ENCODE data around the gene SLC22A4.

SLC22A4 gene

DNA sequence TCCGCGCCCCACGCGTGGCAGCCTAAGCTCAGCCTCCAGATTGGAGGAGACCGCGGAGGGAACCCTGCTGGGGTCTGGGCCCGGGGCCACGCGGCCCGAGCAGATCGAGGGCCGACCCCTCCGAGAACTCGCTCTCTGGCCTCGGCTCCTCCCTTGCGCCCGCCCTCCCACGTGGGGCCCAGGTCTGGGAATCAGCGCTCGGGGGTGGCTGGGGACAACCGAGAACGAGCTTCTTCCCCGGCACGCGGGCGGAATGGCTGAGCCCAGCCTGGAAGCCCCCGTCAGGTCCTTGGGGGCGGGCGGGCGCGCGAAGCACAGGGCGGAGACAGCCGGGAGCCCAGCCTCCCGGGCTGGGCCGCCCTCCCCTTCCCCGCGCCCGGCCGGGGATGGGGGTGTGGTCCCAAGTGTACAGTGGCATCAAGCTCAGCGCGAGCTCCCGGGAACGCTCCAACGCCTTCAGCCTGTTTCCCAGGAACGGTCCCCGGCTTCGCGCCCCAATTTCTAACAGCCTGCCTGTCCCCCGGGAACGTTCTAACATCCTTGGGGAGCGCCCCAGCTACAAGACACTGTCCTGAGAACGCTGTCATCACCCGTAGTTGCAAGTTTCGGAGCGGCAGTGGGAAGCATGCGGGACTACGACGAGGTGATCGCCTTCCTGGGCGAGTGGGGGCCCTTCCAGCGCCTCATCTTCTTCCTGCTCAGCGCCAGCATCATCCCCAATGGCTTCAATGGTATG is at the start of gene SLC22A4:
Gene SLC22A4 (plus strand): TSS at position 403 of the 736 bp plus-strand sequence. CDS start 223 bp downstream, at position 626.
- peak; percentile 84 for DNase-seq (ENCODE audit: low read depth, low spot score)

DNA sequence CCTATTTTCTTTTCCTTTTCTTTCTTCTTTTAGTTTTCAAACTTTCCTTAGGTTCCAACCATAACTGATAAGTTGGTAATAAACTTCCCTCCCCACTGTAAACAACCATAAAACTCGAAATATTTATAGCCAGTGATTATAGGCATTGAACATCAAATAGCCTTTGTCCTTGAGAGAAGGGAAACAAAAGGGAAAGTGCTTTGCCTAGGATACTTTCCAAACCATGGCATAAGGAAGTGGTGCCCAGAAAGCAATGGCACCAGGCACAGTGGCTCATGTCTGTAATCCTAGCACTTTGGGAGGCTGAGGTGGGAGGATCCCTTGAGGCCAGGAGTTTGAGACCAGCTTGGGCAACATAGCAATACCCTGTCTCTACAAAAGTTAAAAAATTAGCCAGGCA is 48.6 kb upstream of the SLC22A4 start:
- DNase-seq (ENCODE audit: low read depth, low spot score) = no peak

- no peak for DNase-seq (ENCODE audit: low read depth, low spot score)
These were observed 47.4 kb upstream of the SLC22A4 start for GRCh38 chr5:132246806-132247205.

DNA sequence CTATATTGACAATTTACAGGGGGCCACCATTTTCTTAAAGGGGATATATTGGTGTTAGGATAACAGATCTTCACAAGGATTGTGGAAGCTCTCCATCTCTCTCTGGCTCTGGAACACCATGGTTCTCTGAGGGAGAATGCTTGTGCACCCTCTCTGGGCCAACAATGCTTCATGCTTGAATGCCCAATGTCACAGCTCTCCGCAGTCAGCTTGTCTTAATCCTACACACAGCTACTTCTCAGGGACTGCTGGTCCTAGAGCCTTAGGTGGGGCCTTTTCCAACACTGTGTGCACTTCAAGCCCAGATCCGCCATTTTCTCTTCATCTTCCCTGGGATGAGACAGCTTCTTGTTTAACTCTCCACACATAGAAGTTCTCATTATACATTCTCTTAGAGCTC is 43.6 kb upstream of the SLC22A4 start:
- DNase-seq (ENCODE audit: low read depth, low spot score) = no peak

DNA sequence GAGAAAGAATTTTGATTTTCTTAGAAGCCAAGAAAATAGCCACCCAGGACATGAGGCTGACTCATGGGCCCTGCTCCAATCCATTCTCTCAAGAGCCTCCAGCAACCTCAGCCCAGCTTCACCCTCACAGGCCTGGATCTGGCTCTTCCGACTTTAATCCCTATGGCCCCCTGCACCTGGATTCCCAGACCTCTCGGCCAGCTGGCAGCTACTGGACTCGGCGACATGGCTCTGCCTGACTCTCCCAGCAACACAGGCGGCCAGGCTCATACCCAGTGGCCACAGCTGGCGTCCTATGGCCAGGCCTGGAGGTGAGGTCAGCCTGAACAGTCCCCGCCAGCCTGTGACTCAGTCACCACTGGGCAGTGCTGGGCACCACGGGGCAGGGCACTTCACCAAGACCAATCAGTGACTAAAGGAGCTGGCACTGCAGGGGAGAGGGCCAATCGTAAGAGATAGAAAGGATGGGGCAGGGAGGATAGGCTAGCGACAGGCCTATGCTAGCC is 42.9 kb upstream of the SLC22A4 start:
- DNase-seq (ENCODE audit: low read depth, low spot score) = no peak

DNA sequence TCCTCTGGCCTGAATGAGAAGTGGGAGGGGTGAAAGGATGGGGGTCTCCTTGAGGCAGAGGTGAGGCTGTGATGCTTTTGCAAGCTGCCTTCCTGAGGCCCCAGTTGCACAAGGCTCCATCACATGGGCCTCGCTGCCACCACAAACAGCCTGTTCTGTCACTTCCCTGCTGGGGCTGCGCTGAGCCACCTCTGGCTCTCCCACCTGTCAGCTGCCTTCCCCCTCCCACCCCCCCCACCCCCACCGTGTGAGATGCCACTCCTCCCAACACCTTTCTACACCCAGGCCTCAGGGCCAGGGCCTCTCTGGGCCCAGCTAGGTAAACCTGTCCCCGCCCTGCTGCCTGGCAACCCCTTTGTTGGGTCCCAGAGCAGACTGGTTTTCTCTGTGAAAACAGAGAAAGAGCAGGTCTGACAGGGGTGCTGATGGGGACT is 41.2 kb upstream of the SLC22A4 start:
- no peak for DNase-seq (ENCODE audit: low read depth, low spot score)

DNA sequence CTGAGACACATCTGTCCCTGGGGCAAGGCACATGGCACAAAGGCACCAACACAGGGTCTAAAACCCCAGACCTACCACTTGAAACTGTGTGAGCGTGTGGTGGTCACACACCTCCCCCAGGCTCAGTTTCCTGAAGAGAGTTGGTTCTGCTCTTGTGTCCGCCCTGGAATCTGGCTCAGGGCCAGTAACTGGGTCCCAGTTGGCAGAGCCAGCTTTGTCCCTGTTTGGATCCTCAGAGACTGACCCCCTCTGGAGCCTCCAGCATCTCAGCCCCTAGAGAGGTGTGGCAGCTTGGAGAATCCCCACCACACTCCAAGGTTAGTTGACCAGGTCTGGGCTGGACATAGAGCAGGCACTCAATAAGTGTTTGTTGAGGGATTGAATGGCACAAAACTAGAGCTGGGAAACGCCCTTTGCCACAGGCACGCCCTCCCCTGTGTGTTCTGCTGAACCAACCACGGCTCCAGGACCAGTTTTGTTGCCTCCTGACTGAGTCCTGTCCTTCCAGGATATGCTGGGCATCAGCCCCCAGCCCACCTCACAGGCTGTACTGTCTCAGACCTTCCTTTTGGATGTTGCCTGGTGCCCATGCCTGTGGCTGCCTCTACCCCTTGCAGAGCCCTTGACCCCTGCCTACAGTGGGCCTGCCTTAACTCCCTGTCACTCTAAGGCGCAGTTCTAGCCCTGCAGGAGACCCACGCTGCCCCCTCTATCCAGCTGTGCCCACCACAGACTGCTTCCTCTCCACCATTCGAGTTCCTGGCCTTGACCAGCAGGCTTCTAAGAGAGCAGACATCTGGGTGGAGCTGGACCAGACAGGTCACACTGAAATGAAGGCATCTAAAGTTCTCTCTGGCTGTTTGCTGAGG is 40.5 kb upstream of the SLC22A4 start:
- no peak for DNase-seq (ENCODE audit: low read depth, low spot score)

DNA sequence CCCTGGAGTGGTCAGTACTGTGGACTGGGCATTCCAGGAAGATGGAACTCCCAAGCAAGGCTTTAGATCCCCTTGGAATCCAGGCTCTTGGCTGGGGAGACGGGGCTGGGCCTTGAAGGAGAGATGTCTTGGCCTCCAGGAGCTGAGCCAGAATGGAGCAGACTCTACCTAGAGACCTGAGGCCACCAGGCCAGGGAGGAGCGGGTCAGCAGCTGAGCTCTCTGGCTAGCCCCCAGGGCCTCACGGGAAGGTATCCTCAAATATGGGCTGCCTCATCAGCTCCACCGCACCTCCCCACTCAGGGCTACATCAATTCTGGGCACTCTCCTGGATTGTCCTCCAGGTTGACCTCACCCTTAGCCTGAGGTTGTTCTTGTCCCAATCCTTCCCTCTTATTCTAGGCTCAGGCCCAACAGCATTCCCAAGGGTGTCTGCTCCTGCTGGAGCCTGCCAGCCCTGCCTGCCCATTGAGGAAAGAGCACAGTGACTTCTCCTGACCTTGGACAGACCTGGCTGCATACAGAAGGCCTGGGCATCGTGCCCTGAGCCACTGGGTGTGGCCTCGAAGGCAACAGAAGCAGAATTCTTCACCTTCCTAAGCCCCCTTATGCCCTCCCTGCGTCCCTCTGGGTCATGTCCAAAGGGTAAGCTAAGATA is 39.7 kb upstream of the SLC22A4 start:
- no peak for DNase-seq (ENCODE audit: low read depth, low spot score)

DNA sequence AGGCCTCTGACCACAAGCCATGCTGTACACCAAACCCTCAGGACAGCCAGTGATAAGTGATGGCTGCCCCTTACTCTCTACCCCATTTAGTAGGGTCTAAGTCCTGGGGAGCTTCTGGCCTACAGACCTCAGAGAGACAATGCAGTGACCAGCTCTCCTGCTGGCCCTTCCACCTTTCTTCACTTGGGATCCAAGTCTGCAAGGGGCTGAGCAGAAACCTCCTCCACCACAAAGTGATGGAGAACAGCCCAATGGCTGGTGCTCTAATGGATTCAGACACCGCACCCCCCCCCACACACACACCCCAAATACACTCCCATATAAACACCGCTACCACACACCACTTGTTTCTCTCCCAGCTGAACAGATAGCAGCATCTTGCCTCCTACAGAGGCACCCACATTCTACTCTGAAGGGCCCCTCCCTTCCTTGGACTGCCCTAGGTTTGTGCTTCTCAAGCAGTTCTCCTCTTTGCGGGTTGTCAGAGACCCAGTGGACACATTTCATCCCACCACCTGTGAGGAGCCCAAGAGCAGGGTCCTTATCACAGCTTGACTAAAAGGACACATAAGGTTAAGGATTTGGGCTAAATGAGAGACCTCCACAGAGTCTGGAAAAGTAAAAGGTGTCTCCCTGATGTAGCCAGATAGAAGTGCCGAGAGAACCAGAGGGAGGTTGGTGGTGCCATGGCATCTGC is 38.0 kb upstream of the SLC22A4 start:
- no peak for DNase-seq (ENCODE audit: low read depth, low spot score)

GRCh38 chr5:132256783-132257130 is 37.4 kb upstream of the SLC22A4 start:
- no peak for DNase-seq (ENCODE audit: low read depth, low spot score)

DNA sequence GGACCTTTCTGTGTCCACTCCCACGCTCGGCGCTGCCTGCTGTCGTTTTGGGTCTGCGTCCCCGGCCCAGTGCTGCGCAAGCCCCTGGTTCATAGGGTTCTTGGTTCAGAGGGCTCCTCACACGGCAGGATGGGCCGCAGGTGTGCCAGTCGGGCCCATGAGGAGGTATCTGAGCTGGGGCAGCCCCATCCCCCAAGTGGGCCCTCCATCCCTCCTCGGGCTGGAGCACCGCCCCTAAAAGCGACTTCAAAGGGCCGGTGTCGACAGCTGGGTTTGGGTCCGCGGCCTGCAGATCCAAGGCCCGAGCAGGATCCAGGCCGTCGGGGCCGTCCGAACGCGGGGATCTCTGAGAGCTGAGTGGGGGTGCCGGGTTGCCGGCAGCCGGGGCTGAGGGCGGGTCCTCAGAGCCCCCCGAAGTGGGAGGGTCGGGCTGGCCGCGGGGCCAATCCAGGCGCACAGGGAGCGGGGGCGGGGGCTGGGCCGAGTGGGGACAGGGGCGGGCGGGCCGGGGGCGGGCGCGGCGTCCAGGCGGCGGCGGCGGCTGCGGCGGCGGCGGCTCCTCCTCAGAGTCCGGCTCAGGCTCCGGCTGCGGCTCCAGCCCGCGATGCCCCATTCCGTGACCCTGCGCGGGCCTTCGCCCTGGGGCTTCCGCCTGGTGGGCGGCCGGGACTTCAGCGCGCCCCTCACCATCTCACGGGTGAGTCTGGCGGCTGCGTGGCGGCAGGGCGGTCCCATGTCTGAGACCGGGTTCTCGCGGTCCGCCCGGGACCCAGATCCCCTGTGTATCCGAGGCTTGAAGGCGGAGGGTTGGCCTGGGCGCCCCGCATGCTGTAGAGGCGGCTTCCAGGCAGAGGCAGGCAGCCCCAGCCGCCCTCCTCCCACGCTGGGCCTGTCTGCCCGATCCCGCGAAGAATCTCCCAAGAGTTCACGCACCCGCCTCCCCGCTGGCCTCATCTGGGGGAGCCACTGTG is 36.8 kb upstream of the SLC22A4 start, which contains the start of gene PDLIM4:
Gene PDLIM4 (plus strand): TSS at position 566 of the 971 bp plus-strand sequence. CDS start 39 bp downstream, at position 605.
- no peak for DNase-seq (ENCODE audit: low read depth, low spot score)

GRCh38 chr5:132258102-132259068 is 35.8 kb upstream of the SLC22A4 start:
- DNase-seq (ENCODE audit: low read depth, low spot score) = no peak

GRCh38 chr5:132259069-132259851 is 34.9 kb upstream of the SLC22A4 start:
- DNase-seq (ENCODE audit: low read depth, low spot score) = peak; percentile 65

DNA sequence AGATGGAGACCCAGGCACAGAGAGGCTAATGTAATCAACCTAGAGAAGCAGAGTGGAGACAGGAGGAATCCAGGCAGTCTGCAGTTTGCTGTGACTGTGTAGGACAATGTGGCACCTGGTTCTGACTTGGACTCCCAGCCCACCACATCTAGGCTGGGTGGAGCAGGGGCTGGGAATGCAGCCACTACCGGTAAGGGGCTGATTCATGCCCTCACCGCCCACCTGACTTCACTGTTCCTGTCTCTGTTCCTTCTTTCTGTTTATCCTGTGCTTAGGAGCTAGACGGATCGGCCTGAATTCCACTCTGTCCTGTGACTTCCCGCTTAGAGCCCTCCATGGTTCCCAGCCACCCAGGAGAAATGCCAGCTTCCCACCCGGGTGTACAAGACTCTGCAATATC is 34.1 kb upstream of the SLC22A4 start:
- no peak for DNase-seq (ENCODE audit: low read depth, low spot score)

GRCh38 chr5:132260714-132261551 is 33.3 kb upstream of the SLC22A4 start:
- no peak for DNase-seq (ENCODE audit: low read depth, low spot score)

GRCh38 chr5:132261881-132262845 is 32.0 kb upstream of the SLC22A4 start:
- no peak for DNase-seq (ENCODE audit: low read depth, low spot score)

Data from smooth muscle cell of the brain vasculature (primary cell).